Measurements from ENCODE around the gene PLG. TPM values are rescaled to one million over a fixed set of nuclear protein-coding genes. Genes with fewer than 3 reads are reported as not detected.
"Not testable (repeated sequence)": the region's sequence is repeated elsewhere in the genome, so short reads cannot be mapped to it uniquely, and the experiment has no call there.

PLG gene
- not detected for total RNA-seq

DNA sequence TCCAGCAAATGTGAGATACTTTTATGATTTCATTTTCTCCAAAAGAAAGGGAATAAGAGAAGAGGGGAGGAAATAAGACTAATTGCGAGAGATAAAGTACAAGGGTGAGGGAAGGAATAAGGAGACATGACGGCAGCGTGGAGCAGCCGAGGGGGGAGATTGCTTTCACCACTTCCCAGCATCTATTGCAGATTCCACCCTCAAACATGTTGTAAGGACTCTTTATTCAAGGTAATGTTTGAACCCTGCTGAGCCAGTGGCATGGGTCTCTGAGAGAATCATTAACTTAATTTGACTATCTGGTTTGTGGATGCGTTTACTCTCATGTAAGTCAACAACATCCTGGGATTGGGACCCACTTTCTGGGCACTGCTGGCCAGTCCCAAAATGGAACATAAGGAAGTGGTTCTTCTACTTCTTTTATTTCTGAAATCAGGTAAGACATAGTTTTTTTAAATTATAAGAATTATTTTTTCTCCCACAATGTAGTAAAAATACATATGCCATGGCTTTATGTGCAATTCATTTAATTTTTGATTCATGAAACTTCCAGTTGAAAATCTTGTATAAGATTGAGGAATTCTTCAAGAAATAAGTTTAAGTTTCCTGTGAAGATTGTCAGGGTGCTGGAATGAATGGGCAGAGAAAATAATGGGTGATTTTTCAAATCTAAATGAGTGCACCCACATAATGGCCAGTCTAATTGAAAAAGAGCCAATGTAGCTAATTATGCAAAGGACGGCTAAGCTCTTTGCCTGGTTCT, at the start of gene PLG:
TSS of gene PLG (plus strand) at position 327 of the 763 bp plus-strand sequence. CDS start at position 388, 61 bp downstream.
- not testable (repeated sequence) for H3K4me3 Mint-ChIP-seq, H3K4me1 Mint-ChIP-seq, H3K36me3 Mint-ChIP-seq, H3K9me3 Mint-ChIP-seq, DNase-seq, H3K27ac Mint-ChIP-seq
- H3K27me3 Mint-ChIP-seq, result peaks cover 11% of the 10 kb centered on the region

DNA sequence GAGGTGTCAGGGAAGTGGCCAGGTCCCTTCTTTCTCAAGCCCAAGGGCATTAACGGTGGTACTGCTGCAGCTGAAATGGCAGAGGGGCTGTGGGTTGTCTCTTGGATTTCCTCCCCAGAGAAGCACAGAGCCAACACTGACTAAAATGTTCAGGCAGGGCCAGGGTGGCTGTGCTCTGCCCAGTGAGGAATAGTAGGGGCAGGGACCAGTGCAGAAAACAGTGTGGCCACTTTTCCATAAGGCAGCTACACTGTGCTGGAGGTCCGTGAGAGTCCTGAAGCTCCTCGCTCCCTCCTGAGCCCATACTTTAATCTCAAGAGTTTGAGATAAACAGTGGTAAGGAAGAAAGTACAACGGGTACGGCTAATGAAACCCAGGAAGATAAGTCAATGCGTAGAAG, 42.5 kb upstream of the PLG start:
- Mint-ChIP-seq H3K4me1 (no peaks in the 10 kb centered on the region), H3K9me3 (peaks cover 5% of the 10 kb centered on the region), H3K27me3 (peaks cover 4% of the 10 kb centered on the region), H3K27ac (no peak overlapping the region), H3K36me3 (no peaks in the 10 kb centered on the region), H3K4me3 (no peak overlapping the region)
- no peak for DNase-seq

DNA sequence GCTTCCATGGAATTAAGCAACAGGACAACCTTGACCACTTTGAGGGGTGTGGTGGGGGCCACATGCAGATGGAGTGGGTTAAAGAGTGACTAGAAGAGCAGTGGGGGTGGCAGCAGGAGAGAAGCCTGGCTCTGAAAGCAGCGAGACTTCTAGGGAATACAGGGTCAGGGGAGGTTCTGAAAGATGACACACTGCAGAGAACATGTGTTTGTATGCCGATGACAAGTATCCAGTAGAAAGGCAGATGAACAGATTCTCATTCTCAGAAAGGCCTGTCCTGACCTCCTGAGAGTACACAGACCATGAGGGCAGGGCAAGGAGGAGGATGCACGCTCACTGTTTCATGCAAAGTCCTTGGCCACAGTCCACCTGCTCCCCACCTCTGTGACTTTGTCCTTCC, 40.8 kb upstream of the PLG start:
- Mint-ChIP-seq H3K27ac (no peak overlapping the region), H3K36me3 (no peaks in the 10 kb centered on the region), H3K9me3 (peaks cover 5% of the 10 kb centered on the region), H3K4me1 (no peaks in the 10 kb centered on the region), H3K4me3 (no peak overlapping the region), H3K27me3 (peaks cover 4% of the 10 kb centered on the region)
- no peak for DNase-seq

DNA sequence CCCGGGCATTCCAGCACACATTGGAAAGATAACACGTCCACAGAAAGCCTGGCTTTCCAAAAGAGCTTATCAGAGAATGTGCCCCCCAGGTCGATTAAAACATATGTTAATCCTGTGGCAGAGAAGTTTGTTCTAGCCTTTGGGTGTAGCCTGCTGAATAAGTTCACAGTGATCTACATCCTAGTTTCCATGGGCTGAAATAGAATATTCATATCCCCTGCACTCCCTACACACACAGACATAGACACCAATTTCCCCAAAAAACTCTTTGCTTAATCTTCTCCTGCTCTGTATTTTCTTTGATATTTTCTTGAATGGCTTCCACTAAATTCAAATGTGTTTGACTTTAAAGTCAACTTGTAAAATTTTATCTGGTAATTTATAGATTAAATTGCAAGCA, 39.6 kb upstream of the PLG start:
- Mint-ChIP-seq H3K9me3 (no peaks in the 10 kb centered on the region), H3K27ac (no peak overlapping the region), H3K36me3 (no peaks in the 10 kb centered on the region), H3K4me3 (no peak overlapping the region), H3K4me1 (no peaks in the 10 kb centered on the region), H3K27me3 (peaks cover 4% of the 10 kb centered on the region)
- DNase-seq, result no peak

DNA sequence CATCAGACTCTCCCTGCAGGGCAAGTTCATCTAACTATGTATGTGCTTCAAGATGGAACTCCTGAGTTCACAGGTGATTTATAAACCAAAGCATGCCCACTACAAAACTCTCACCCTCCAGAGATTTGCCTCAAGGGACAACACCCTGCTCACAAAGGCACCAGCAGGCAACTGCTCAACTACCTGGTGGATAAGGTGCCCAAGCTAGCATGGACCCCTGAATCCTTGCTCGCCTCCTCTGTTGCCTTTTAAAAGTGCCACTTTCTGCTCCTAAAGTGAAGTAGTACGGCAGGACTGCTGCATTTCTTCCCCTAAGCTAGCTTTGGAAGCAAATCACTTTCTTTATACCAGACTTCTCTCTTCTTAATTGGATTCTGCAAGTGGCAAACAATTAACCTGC, 39.2 kb upstream of the PLG start:
- no peak for DNase-seq
- Mint-ChIP-seq H3K9me3 (no peaks in the 10 kb centered on the region), H3K27ac (no peak overlapping the region), H3K4me1 (no peaks in the 10 kb centered on the region), H3K36me3 (no peaks in the 10 kb centered on the region), H3K27me3 (peaks cover 4% of the 10 kb centered on the region), H3K4me3 (no peak overlapping the region)

DNA sequence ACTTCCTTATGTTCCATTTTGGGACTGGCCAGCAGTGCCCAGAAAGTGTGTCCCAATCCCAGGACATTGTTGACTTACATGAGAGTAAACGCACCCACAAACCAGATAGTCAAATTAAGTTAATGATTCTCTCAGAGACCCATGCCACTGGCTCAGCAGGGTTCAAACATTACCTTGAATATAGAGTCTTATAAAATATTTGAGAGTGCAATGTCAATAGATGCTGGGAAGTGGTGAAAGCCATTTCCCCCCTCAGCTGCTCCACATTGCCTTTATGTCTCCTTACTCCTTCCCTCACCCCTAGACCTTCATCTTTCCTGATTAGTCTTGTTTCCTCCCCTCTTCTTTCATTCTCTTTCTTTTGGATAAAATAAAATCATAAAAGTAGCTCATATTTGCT, 37.8 kb upstream of the PLG start, which contains the start of gene LPA:
TSS of gene LPA (minus strand) at position 78 of the 400 bp plus-strand sequence. CDS start at position 17, 61 bp downstream.
- not testable (repeated sequence) for H3K4me1 Mint-ChIP-seq, H3K36me3 Mint-ChIP-seq, H3K27me3 Mint-ChIP-seq, H3K4me3 Mint-ChIP-seq, H3K9me3 Mint-ChIP-seq, H3K27ac Mint-ChIP-seq, DNase-seq

DNA sequence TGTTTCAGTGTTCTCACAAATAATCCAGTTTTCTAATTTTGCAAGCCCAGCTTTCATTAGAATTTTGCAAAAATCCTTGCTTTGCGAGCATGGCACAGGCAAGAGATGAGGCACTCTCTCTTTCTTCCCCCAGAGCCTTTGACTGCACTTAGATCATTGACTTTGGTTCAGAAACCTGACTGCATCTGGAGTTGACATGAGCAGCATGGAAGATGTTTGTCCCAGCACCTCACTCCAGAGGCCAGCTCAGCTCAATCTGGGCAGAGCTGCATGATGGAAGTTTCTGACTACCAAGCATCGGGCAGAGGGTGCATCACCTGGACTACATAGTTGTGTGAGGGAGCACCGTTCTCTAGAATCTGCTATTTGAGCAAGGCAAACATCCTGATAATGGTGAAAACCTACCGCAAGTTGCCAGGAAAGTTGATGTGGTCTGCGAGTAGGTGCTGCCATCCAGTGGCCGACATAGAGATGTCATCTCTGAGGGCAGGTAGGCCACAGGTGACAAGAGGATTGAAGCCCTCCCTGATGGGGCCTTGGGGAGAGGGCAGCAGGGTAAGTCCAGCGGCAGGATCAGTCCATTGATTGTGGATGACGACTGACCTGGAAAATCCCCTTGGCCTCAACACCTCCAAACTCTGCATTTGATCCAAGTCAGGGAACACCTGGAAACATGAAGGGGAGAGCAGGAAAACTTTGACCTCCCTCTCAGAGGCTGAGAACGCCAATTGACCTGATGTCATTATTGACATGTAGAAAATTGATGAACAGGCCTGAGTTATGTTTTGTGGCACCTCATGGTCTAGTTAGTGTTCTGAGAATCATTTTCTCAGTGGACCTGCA, 34.2 kb upstream of the PLG start:
- H3K4me3 Mint-ChIP-seq, result no peak overlapping the region
- no peaks in the 10 kb centered on the region for H3K36me3 Mint-ChIP-seq
- peak; percentile 33 for DNase-seq
- H3K27me3 Mint-ChIP-seq, result peaks cover 8% of the 10 kb centered on the region
- H3K4me1 Mint-ChIP-seq, result no peaks in the 10 kb centered on the region
- peaks cover 7% of the 10 kb centered on the region for H3K9me3 Mint-ChIP-seq
- H3K27ac Mint-ChIP-seq, result no peak overlapping the region

DNA sequence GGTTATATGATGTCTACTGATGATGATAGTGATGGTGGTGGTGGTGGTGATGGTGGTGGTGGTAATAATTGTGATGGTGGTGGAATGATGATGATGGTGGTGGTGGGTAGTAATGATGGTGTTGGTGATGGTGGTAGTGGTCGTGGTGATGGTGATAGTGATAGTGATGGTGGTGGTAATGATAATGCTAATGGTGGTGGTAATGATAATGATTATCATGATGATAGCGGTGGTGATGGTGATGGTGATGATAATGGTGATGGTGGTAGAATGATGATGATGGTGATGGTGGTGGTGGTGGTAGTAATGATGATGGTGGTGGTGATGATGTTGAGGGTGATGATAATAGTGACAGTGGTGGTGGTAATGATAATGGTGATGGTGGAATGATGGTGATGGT, 33.5 kb upstream of the PLG start:
- no peak overlapping the region for H3K27ac Mint-ChIP-seq
- DNase-seq, result no peak
- H3K9me3 Mint-ChIP-seq, result peaks cover 13% of the 10 kb centered on the region
- H3K27me3 Mint-ChIP-seq, result peaks cover 8% of the 10 kb centered on the region
- H3K36me3 Mint-ChIP-seq, result no peaks in the 10 kb centered on the region
- no peak overlapping the region for H3K4me3 Mint-ChIP-seq
- H3K4me1 Mint-ChIP-seq, result no peaks in the 10 kb centered on the region

DNA sequence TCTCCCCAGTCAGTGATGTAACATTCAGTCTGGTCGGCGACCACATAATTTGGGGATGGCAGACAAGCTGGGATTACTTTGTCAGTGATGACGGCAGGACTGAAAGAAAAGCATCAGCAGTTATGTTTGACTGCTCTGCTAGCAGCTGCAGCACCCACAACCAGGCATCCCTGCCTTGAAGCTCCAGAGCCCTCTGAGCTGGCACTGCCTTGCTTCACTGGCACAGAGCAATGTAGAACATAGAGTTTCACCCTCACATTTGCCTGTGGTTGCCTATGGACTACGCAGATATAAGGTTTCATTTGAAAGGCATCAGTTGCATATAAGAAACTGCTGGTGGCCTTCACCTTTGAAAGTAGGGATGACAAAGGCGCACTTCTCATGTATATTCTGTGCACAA, 25.6 kb upstream of the PLG start:
- not testable (repeated sequence) for H3K4me3 Mint-ChIP-seq, DNase-seq, H3K36me3 Mint-ChIP-seq, H3K27ac Mint-ChIP-seq, H3K4me1 Mint-ChIP-seq
- Mint-ChIP-seq H3K9me3 (peaks cover 13% of the 10 kb centered on the region), H3K27me3 (peaks cover 19% of the 10 kb centered on the region)

DNA sequence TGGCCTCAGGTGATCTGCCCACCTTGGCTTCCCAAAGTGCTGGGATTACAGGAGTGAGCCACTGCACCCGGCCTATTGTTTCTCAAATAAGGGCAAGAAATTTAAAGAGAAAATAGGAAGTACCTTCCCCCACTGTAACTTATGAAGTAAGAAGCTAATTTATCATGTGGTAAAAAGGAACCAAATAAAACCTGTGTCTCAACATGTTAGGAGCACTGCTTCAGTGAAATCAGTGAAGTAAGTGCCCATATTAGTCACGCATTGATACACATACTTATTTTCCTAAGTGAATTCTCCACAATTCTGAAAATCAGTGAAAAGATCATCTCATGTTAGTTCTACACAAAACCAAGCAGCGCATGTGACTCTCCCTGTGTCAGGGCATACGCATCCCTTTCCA, 23.8 kb upstream of the PLG start:
- Mint-ChIP-seq H3K4me1 (no peaks in the 10 kb centered on the region), H3K36me3 (no peaks in the 10 kb centered on the region), H3K27ac (no peak overlapping the region), H3K4me3 (no peak overlapping the region), H3K27me3 (peaks cover 11% of the 10 kb centered on the region), H3K9me3 (peaks cover 3% of the 10 kb centered on the region)
- DNase-seq, result no peak

DNA sequence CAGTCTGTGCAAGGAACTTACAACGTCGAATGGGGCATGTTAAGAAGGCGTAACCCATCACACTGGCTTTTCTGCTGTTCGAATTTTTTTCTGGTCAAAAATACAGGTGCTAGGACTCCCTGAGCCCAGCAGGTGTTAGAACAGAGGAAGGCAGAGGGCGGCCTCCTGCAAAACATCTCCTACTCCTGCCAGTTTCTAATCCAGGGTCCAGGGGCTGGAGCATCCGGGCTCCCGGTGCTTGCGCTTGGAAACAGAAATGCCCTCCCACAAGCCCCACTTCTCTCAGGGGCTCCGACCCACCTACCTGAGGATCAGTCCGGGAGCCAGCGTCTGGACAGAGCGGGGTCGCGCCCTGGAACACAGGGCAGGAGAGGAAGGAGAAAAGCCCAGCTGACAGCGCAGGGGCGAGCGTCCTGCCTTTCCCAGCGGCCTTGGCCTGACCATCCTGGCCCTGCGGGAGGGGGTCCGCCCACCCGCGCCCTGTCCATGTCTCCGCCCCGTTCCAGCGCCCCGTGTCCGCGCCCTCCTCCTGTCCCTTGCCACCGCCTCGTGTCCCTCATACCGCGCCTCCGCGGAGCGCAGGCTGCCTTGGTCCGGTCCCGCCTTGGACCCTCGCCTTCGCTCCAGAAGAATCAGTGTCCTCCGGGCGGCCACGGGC, 23.2 kb upstream of the PLG start:
- H3K27ac Mint-ChIP-seq, result no peak overlapping the region
- peaks cover 11% of the 10 kb centered on the region for H3K27me3 Mint-ChIP-seq
- no peaks in the 10 kb centered on the region for H3K9me3 Mint-ChIP-seq
- no peak for DNase-seq
- no peaks in the 10 kb centered on the region for H3K4me1 Mint-ChIP-seq
- no peaks in the 10 kb centered on the region for H3K36me3 Mint-ChIP-seq
- no peak overlapping the region for H3K4me3 Mint-ChIP-seq

DNA sequence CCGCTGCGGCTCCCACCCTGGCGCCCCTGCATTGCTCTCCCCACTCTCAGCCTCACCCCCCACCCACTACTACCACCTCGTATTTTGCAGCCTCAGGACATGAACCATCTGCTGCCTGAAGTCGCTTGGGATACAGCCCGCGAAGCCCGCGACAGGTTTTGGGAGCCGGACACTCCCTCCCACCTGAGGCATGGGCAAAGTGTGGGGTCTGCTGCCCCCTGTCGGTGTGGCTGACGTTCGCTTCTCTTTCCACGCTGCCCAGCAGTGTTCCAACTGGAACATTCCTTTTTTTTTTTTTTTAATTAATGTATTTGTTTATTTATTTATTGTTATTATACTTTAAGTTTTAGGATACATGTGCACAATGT, 22.7 kb upstream of the PLG start:
- no peaks in the 10 kb centered on the region for H3K9me3 Mint-ChIP-seq
- no peaks in the 10 kb centered on the region for H3K36me3 Mint-ChIP-seq
- no peak overlapping the region for H3K27ac Mint-ChIP-seq
- H3K4me3 Mint-ChIP-seq, result no peak overlapping the region
- peaks cover 11% of the 10 kb centered on the region for H3K27me3 Mint-ChIP-seq
- no peak for DNase-seq
- H3K4me1 Mint-ChIP-seq, result no peaks in the 10 kb centered on the region

DNA sequence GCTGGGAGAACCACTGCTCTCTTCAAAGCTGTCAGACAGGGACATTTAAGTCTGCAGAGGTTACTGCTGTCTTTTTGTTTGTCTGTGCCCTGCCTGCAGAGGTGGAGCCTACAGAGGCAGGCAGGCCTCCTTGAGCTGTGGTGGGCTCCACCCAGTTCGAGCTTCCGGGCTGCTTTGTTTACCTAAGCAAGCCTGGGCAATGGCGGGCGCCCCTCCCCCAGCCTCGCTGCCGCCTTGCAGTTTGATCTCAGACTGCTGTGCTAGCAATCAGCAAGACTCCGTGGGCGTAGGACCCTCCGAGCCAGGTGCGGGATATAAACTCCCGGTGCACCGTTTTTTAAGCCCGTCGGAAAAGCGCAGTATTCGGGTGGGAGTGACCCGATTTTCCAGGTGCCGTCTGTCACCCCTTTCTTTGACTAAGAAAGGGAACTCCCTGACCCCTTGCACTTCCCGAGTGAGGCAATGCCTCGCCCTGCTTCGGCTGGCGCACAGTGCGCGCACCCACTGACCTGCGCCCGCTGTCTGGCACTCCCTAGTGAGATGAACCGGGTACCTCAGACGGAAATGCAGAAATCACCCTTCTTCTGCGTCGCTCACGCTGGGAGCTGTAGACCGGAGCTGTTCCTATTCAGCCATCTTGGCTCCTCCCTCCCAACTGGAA, 16.8 kb upstream of the PLG start:
- not testable (repeated sequence) for H3K4me1 Mint-ChIP-seq, DNase-seq, H3K36me3 Mint-ChIP-seq, H3K27ac Mint-ChIP-seq, H3K9me3 Mint-ChIP-seq, H3K27me3 Mint-ChIP-seq, H3K4me3 Mint-ChIP-seq

DNA sequence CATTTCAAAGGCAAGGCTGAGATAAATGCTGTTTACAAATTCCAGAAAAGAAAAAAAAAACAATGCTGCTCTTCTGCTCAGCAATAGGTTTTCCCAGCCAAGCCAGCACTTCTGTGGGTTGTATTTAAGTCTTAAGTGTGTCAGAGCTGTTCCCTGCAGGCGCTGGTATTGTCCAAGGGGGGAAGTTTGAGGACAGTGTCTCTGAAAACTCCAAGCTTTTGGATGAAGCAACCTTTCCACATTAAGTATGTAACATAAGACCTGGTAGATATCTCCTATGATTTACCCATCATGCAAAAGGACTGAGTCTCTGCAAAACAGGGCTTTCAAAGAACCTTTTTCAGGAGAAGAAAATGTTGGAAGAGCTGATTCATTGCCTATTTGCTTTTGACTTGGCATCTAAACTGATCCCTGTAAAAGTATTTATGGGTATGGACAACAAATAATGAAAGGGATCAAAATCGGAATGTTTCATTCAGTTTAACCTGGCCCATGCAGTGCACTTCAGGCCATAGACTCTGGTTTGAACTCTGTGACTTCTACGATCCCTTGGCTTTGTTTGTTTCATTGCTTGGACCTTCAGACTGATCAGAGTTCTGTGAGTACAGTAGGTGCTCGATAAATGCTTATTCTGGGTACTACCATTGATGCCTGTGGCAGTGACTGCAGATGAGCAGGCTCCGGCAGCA, 16.1 kb upstream of the PLG start:
- DNase-seq, result no peak
- Mint-ChIP-seq H3K9me3 (no peaks in the 10 kb centered on the region), H3K27ac (no peak overlapping the region), H3K36me3 (no peaks in the 10 kb centered on the region), H3K27me3 (peaks cover 5% of the 10 kb centered on the region), H3K4me3 (no peak overlapping the region), H3K4me1 (no peaks in the 10 kb centered on the region)

Data from activated naive CD8-positive, alpha-beta T cell treated with anti-CD3 and anti-CD28 coated beads for 36 hours (primary cell).